ENCODE data around the gene OGFOD1.

- TF ChIP-seq CTCF (IDR thresholded peaks at IDR 0.05) (no peak), EP300 (IDR thresholded peaks at IDR 0.05) (no peak)
These were observed 30.7 kb upstream of the OGFOD1 start for GRCh38 chr16:56420613-56421012.
